ENCODE data around the gene LMTK2. TPM values are rescaled to one million over a fixed set of nuclear protein-coding genes. Genes with fewer than 3 reads are reported as not detected.

The LMTK2 gene
- total RNA-seq, result 12.6 and 15.8 TPM in 2 replicates

DNA sequence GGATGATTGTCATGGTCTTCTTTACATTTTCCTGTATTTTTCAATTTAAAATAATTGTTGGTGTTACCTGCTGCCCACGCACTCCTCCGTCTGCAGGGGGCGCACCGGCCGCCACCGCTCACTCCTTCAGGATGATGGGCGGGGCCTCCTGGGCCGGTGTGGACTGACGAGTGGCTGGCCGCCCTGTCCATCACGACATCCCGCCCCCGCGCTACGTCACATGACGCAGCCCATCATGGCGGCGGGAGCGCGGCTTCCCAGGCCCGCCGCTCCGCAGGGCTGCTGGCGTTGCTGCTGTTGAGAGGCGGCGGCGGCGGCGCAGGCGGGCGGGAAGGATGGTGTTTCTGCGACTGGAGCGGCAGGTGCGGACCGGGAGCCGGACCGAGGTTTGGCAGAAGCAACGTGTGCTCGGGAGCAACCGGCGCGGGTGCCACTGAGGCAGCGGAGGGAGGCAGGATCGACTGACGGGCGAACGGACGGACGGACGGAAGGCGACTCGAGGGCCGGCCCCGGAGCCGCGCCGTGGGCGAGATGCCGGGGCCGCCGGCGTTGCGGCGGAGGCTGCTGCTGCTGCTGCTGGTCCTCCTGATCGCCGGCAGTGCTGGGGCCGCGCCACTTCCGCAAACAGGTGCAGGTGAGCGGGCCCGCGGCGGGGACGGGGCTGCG is at the start of gene LMTK2:
Gene LMTK2 (plus strand): TSS at position 216 of the 666 bp plus-strand sequence. CDS start 316 bp downstream, at position 532.

DNA sequence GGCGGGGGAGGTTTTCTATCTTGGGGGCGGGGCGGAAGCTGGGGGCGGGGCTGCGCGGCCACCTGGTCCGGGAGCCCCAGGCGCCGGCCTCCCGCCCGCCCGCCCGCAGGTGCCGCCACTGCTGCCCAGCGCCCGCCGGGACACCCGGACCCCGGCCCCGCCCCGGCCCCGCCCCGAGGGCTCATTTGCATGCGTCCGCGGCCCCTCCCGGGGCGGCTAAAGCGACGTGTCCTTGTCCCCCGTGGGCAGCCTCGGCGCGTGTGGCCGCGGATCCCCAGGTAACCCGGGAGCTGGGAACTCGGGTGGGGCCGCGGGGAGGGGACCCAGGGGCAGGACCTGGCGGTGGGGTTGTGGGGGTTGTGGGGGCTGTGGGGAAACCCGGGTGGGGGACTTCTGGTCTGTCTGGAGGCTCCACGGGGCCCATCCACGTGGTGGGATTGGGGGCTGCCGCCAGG is 104.6 kb downstream of the LMTK2 start, which contains the start of gene BHLHA15:
Gene BHLHA15 (plus strand): TSS at position 219 of the 455 bp plus-strand sequence. CDS start 871 bp downstream, outside the sequence.

DNA sequence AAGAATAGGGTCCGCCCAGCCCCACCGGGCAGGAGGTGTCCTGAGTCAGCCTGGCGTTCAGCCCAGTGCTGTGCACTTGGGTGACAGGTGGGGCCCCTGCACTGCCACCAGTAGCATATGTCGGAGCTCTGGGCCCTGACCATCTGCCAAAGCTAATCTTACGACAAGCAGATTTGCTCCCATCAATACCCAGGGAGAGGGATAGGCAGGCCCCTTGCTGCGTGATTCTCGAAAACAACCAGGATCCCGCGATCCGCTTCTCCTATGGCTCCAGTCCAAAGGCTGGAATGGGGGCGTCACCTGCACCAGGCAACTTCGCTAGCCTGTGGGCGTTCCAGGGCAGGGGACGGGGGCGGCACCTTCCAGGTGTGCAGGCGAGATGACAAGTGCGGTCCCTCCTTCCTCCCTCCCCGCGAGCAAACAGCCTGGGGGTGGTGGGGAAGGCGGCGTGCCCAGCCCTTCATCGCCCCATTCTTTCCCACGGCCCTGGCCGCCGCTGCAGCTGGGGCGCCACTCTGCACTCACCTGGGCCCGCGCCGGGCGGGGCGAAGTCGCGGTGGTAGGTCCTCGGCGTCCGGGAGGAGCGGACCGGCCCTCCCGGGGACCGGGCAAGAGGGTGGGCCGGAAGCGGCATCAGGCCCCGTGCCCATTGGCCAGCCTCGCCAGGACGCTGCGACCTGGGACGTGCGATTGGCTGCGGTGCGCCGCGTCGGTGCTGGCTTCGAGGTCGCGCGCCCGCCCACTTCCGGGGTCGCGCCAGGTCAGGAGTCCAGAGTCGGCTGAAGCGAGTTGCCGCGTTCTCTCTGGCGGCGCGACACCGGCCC is 145.2 kb downstream of the LMTK2 start, which contains the start of gene TECPR1:
Gene TECPR1 (minus strand): TSS at position 632 of the 824 bp plus-strand sequence. CDS start 6,086 bp downstream, outside the sequence.

Other genes with a start within 250 kb of the LMTK2 start
- gene ASNS, start 234.5 kb upstream of the LMTK2 start, total RNA-seq, result 23.1 and 28.1 TPM in 2 replicates
- gene OCM2, start 116.7 kb upstream of the LMTK2 start, total RNA-seq, result not detected in 2 replicates
- 0.78 and 1.3 TPM in 2 replicates for gene BHLHA15, start 104.6 kb downstream of the LMTK2 start, total RNA-seq
- gene TECPR1, start 145.4 kb downstream of the LMTK2 start, total RNA-seq, result 8.6 and 10.9 TPM in 2 replicates
- 21.8 and 24.8 TPM in 2 replicates for gene BRI3, start 174.8 kb downstream of the LMTK2 start, total RNA-seq